ENCODE results near the gene ADAP1.

The ADAP1 gene

DNA sequence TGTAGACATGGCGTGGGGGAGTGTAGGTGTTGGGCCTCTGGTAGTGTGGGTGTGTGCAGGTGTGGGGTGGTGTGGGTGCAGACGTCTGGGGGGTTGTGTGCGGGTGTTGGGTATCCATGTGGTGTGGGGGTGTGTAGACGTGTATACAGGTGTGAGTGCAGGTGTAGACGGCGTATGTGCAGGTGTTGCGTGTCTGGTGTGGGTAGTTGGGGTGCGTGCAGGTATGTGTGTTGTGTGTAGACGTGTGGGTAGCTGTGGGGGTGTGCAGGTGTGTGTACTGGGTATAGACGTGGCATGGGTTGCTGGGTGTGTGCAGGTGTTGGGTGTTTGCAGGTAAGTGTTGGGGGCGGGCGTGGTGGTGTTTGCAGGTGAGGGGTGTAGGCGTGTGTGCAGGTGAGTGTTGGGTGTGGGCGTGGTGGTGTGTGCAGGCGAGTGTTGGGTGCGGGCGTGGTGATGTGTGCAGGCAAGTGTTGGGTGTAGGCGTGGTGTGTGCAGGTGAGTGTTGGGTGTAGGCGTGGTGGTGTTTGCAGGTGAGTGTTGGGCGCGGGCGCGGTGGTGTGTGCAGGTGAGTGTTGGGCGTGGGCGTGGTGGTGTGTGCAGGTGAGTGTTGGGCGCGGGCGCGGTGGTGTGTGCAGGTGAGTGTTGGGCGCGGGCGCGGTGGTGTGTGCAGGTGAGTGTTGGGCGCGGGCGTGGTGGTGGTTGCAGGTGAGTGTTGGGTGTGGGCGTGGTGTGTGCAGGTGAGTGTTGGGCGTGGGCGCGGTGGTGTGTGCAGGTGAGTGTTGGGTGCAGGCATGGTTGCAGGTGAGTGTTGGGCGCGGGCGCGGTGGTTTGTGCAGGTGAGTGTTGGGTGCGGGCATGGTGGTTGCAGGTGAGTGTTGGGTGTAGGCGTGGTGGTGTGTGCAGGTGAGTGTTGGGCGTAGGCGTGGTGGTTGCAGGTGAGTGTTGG, 61.6 kb downstream of the ADAP1 start:
- H3K4me3 ChIP-seq (ENCODE audit: low read depth, low read length) = no peak overlapping the region
- TF ChIP-seq, protein P1, sequence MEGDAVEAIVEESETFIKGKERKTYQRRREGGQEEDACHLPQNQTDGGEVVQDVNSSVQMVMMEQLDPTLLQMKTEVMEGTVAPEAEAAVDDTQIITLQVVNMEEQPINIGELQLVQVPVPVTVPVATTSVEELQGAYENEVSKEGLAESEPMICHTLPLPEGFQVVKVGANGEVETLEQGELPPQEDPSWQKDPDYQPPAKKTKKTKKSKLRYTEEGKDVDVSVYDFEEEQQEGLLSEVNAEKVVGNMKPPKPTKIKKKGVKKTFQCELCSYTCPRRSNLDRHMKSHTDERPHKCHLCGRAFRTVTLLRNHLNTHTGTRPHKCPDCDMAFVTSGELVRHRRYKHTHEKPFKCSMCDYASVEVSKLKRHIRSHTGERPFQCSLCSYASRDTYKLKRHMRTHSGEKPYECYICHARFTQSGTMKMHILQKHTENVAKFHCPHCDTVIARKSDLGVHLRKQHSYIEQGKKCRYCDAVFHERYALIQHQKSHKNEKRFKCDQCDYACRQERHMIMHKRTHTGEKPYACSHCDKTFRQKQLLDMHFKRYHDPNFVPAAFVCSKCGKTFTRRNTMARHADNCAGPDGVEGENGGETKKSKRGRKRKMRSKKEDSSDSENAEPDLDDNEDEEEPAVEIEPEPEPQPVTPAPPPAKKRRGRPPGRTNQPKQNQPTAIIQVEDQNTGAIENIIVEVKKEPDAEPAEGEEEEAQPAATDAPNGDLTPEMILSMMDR (IDR thresholded peaks at IDR 0.05; ENCODE audit: low read depth, low read length, missing control alignments) = no peak
- no peak for DNase-seq (ENCODE audit: low read depth)
- in situ Hi-C loops (cut with HindIII; ENCODE audit: low sequenced_read_pairs) = loop anchor here (5.0 kb wide), 1 partner anchor 106 kb away; no protein-coding TSS in a partner anchor

GRCh38 chr7:891805-892204, 62.7 kb downstream of the ADAP1 start:
- no peak overlapping the region for H3K4me3 ChIP-seq (ENCODE audit: low read depth, low read length)
- TF ChIP-seq, protein P1 (IDR thresholded peaks at IDR 0.05; ENCODE audit: low read depth, low read length, missing control alignments) = no peak
- DNase-seq (ENCODE audit: low read depth) = no peak
- in situ Hi-C loops (cut with HindIII; ENCODE audit: low sequenced_read_pairs) = loop anchor here (5.0 kb wide), 1 partner anchor 105 kb away; no protein-coding TSS in a partner anchor

- in situ Hi-C loops (cut with HindIII; ENCODE audit: low sequenced_read_pairs) = loop anchor here (5.0 kb wide), 1 partner anchor 104 kb away; no protein-coding TSS in a partner anchor
- TF ChIP-seq, protein P1 (IDR thresholded peaks at IDR 0.05; ENCODE audit: low read depth, low read length, missing control alignments) = no peak
- no peak for DNase-seq (ENCODE audit: low read depth)
- H3K4me3 ChIP-seq (ENCODE audit: low read depth, low read length) = no peak overlapping the region
Measured at GRCh38 chr7:891291-891690, 63.2 kb downstream of the ADAP1 start.

DNA sequence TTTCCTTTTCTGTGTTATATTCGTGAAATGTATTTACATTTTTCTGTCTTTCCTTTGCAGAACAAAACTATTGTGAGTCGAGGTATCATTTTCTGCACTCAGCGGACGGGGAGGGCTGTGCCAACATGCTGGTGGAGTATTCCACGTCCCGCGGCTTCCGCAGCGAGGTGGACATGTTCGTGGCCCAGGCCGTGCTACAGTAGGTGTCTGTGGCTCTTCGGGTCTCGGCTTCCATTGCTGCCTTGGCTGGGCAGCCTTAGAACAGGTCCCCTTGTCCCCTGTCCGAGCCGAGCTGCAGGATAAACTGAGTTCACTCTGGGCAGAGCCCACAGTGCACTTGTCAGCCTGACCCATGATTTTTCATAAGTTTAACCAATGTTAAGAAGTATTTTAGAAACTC, 63.6 kb downstream of the ADAP1 start:
- in situ Hi-C loops (cut with HindIII; ENCODE audit: low sequenced_read_pairs) = loop anchor here (5.0 kb wide), 1 partner anchor 104 kb away; no protein-coding TSS in a partner anchor
- H3K4me3 ChIP-seq (ENCODE audit: low read depth, low read length) = no peak overlapping the region
- TF ChIP-seq, protein P1 (IDR thresholded peaks at IDR 0.05; ENCODE audit: low read depth, low read length, missing control alignments) = no peak
- DNase-seq (ENCODE audit: low read depth) = no peak

- DNase-seq (ENCODE audit: low read depth) = no peak
- TF ChIP-seq, protein P1 (IDR thresholded peaks at IDR 0.05; ENCODE audit: low read depth, low read length, missing control alignments) = no peak
- no peak overlapping the region for H3K4me3 ChIP-seq (ENCODE audit: low read depth, low read length)
- in situ Hi-C loops (cut with HindIII; ENCODE audit: low sequenced_read_pairs) = no loop called here
Measured at GRCh38 chr7:889391-889790, 65.1 kb downstream of the ADAP1 start.

GRCh38 chr7:889025-889390, 65.5 kb downstream of the ADAP1 start:
- no peak overlapping the region for H3K4me3 ChIP-seq (ENCODE audit: low read depth, low read length)
- in situ Hi-C loops (cut with HindIII; ENCODE audit: low sequenced_read_pairs) = no loop called here
- DNase-seq (ENCODE audit: low read depth) = no peak
- TF ChIP-seq, protein P1 (IDR thresholded peaks at IDR 0.05; ENCODE audit: low read depth, low read length, missing control alignments) = no peak

Measured in astrocyte of the cerebellum (primary cell).